B cell (primary cell): ENCODE measurements around the gene BIRC2. TPM values are rescaled to one million over a fixed set of nuclear protein-coding genes. Genes with fewer than 3 reads are reported as not detected.
A peak's percentile ranks its signal among the peaks of the same experiment; 100 is the strongest.

Source experiments
- ATAC-seq: fragments of 200-7000 bp; cut with Tn5 transposase; one replicate; pipeline ENCODE4 v1.10.0; 2021; ENCODE audit warnings: low read depth, mild to moderate bottlenecking, moderate number of reproducible peaks, moderate library complexity
- CTCF ChIA-PET: fragments of 350-600 bp; sonication (Branson Sonifier 250); formaldehyde crosslinking; loops from one replicate; lab custom pipeline; 2021; ENCODE audit warnings: antibody characterized with exemption, inconsistent platforms; lab: Charles Lee
- POLR2A ChIA-PET: fragments of 350-600 bp; sonication (Branson Sonifier 250); formaldehyde crosslinking; loops from one replicate; lab custom pipeline; 2021; ENCODE audit warnings: antibody characterized with exemption; lab: Charles Lee
- DNase-seq: peaks from one replicate; pipeline ENCODE4 v3.0.0; 2013
- H2AFZ ChIP-seq: 2 replicates; pipeline ENCODE4 v1.6.1; 2012; ENCODE audit warnings: mild to moderate bottlenecking, low read depth, low read length; ENCODE audit not compliant: insufficient read depth, poor library complexity, severe bottlenecking
- H3K27ac ChIP-seq, 2 donors: 1 replicate in 1 of 2; 2 replicates in 1 of 2; pipeline ENCODE4 v1.5.1; 2012 to 2013; ENCODE audit warnings: low read length in 2 of 2, mild to moderate bottlenecking in 2 of 2, moderate library complexity in 1 of 2
- H3K27me3 ChIP-seq, 4 experiments: fragments of 200-600 bp in 1 of 4; sonication (generic) in 1 of 4; replicated peaks in 1 of 4; 1 replicate in 2 of 4; 2 replicates in 2 of 4; pipeline versions ENCODE4 v1.6.1 to v1.7.0; 2013 to 2016; ENCODE audit warnings: low read length in 3 of 4, mild to moderate bottlenecking in 2 of 4, mixed read lengths in 1 of 4, moderate library complexity in 1 of 4; ENCODE audit not compliant: insufficient read depth in 4 of 4, control insufficient read depth in 3 of 4; ENCODE audit errors: control extremely low read depth in 1 of 4
- H3K36me3 ChIP-seq, 2 experiments: replicated peaks in 1 of 2; 1 replicate in 1 of 2; 2 replicates in 1 of 2; pipeline versions ENCODE4 v1.6.1 to v1.7.1; 2013; ENCODE audit warnings: low read length in 1 of 2; ENCODE audit not compliant: insufficient read depth in 2 of 2, control insufficient read depth in 1 of 2; ENCODE audit errors: control extremely low read depth in 1 of 2, extremely low read depth in 1 of 2
- H3K4me1 ChIP-seq, 2 donors: fragments of 200-600 bp in 1 of 2; sonication (generic) in 1 of 2; 1 replicate in 1 of 2; 2 replicates in 1 of 2; pipeline versions ENCODE4 v1.5.1 to v1.6.1; 2013 to 2017; ENCODE audit warnings: low read length in 2 of 2; ENCODE audit not compliant: control insufficient read depth in 2 of 2, insufficient read depth in 2 of 2
- H3K4me2 ChIP-seq: replicated peaks from 2 replicates; pipeline ENCODE3; 2012; ENCODE audit warnings: mild to moderate bottlenecking, low read depth, low read length; ENCODE audit not compliant: poor library complexity, severe bottlenecking
- H3K4me3 ChIP-seq, 5 experiments: fragments of 200-600 bp in 1 of 5; sonication (generic) in 1 of 5; 1 replicate in 3 of 5; 2 replicates in 2 of 5; pipeline versions ENCODE4 v1.5.1 to v1.7.0; 2011 to 2016; ENCODE audit warnings: low read length in 4 of 5, mild to moderate bottlenecking in 4 of 5, low read depth in 2 of 5, control low read depth in 1 of 5, moderate library complexity in 1 of 5; ENCODE audit not compliant: insufficient read depth in 1 of 5; ENCODE audit errors: control extremely low read depth in 1 of 5, extremely low read depth in 1 of 5
- H3K79me2 ChIP-seq: fragments of 200-600 bp; sonication (generic); one replicate; pipeline ENCODE4 v1.6.0; 2016; ENCODE audit warnings: low read length; ENCODE audit not compliant: control insufficient read depth, insufficient read depth
- H3K9ac ChIP-seq: fragments of 200-600 bp; sonication (generic); 2 replicates; pipeline ENCODE4 v1.6.1; 2017; ENCODE audit warnings: mild to moderate bottlenecking, low read length, moderate library complexity
- H3K9me3 ChIP-seq, 3 donors: one replicate each; pipeline versions ENCODE4 v1.6.1 to v1.7.1; 2013; ENCODE audit warnings: low read length in 2 of 3; ENCODE audit not compliant: control insufficient read depth in 2 of 3, insufficient read depth in 1 of 3; ENCODE audit errors: control extremely low read depth in 1 of 3
- H4K20me1 ChIP-seq: 2 replicates; pipeline ENCODE4 v1.6.0; 2012; ENCODE audit warnings: mild to moderate bottlenecking, low read length; ENCODE audit not compliant: insufficient read depth, control insufficient read depth, poor library complexity, severe bottlenecking
- H3K27ac Mint-ChIP-seq: one replicate; pipeline ENCODE4 v1.8.0; 2021; ENCODE audit warnings: mixed read lengths
- H3K27me3 Mint-ChIP-seq: one replicate; pipeline ENCODE4 v1.8.0; 2021; ENCODE audit warnings: mixed read lengths
- H3K4me1 Mint-ChIP-seq: one replicate; pipeline ENCODE4 v1.8.0; 2021; ENCODE audit warnings: mixed read lengths
- H3K4me3 Mint-ChIP-seq: one replicate; pipeline ENCODE4 v1.8.0; 2021; ENCODE audit warnings: mixed read lengths
- H3K9me3 Mint-ChIP-seq: one replicate; pipeline ENCODE4 v1.8.0; 2022; ENCODE audit warnings: mixed read lengths; ENCODE audit not compliant: insufficient read depth
- CTCF ChIP-seq: fragments of 200-600 bp; IDR thresholded peaks from one replicate; pipeline ENCODE4 v1.8.0; 2022; ENCODE audit warnings: antibody characterized with exemption, mild to moderate bottlenecking
- EZH2 ChIP-seq: IDR thresholded peaks from 2 replicates; pipeline ENCODE4 v1.6.1; 2012; ENCODE audit warnings: borderline replicate concordance, low read depth, mild to moderate bottlenecking, moderate library complexity, low read length; ENCODE audit not compliant: insufficient read depth, poor library complexity, severe bottlenecking
- WGBS: methylation state at CpG from one replicate; pipeline ENCODE4 v1.1.5; 2013; ENCODE audit warnings: missing lambda C conversion rate; ENCODE audit not compliant: insufficient coverage; 5-methylcytosine and 5-hydroxymethylcytosine counted together
- intact Hi-C: fragments of 100-400 bp; cut with micrococcal nuclease; formaldehyde crosslinking; loops from one replicate; pipeline ENCODE4 v1.10.0; 2022
- polyA plus RNA-seq: library from polyadenylated mRNA; depleted of rRNA; stranded (reverse); fragments of >200 nt; gene quantifications from 2 replicates; pipeline ENCODE4 v1.2.3, GENCODE V29; 2012
- total RNA-seq, 2 donors: library from RNA; stranded (reverse); fragments of 120-200 nt in 1 of 2; gene quantifications; 1 replicate in 1 of 2; 2 replicates in 1 of 2; pipeline versions ENCODE4 v1.2.3 to v1.2.4, GENCODE V29; 2013 to 2022

Gene BIRC2
- total and polyA plus RNA-seq, 2 donors (not counting 1 experiment from before 2014, with no cell fraction given) = 20.1 to 51.0 TPM

GRCh38 chr11:102345904-102346303 lies 1.1 kb upstream of the BIRC2 start:
- H3K4me1 Mint-ChIP-seq = peaks cover 42% of the 10 kb centered on the region
- ATAC-seq = no peak

More at GRCh38 chr11:102345904-102346303, 1.1 kb upstream of the BIRC2 start:
- peak overlapping the region in 3 of 5 experiments; percentile 51 to 98 (median 82) for H3K4me3 ChIP-seq
- Mint-ChIP-seq H3K27me3 (no peaks in the 10 kb centered on the region), H3K9me3 (no peaks in the 10 kb centered on the region), H3K27ac (peak overlapping the region; percentile 98), H3K4me3 (peak overlapping the region; percentile 90)
- ChIA-PET CTCF (interaction anchor here (0.6 to 13.3 kb wide), 6 partner anchors 19 to 267 kb away, joined by 3 to 295 read pairs (median 4); no protein-coding TSS in a partner anchor), POLR2A (no interaction called here)
- H3K9ac ChIP-seq = peak overlapping the region; percentile 96
- H3K27me3 ChIP-seq = no peaks in the 10 kb centered on the region
- H2AFZ ChIP-seq = no peak overlapping the region
- H4K20me1 ChIP-seq = no peaks in the 10 kb centered on the region
- no peaks in the 10 kb centered on the region for H3K9me3 ChIP-seq
- DNase-seq = peak; percentile 36
- peak overlapping the region; percentile 27 to 97 for H3K27ac ChIP-seq
- H3K36me3 ChIP-seq = peaks cover 0 to 7% of the 10 kb centered on the region in 2 experiments
- intact Hi-C loops = loop anchor here (2.0 to 5.0 kb wide), 3 partner anchors 39 to 201 kb away; no protein-coding TSS in a partner anchor
- peaks cover 19 to 26% of the 10 kb centered on the region in 2 donors for H3K4me1 ChIP-seq
- H3K79me2 ChIP-seq = peaks cover 31% of the 10 kb centered on the region
- peak overlapping the region; percentile 90 for H3K4me2 ChIP-seq
- 50% methylated on average over 1 of the region's 8 CpGs for WGBS
- no peak for TF ChIP-seq CTCF
- TF ChIP-seq EZH2 = no peak
